Natural killer cell (primary cell): Measurements from ENCODE around the gene RAP1GAP. TPM values are rescaled to one million over a fixed set of nuclear protein-coding genes. Genes with fewer than 3 reads are reported as not detected.

ENCODE experiments used
- ATAC-seq, 3 donors: fragments of 150-1000 bp in 2 of 3; fragments of 200-7000 bp in 1 of 3; cut with Tn5 transposase; 1 replicate in 1 of 3; 2 replicates in 2 of 3; pipeline ENCODE4 v1.10.0; 2021; ENCODE audit warnings: mild to moderate bottlenecking in 2 of 3, moderate library complexity in 2 of 3
- DNase-seq, 2 donors: peaks; one replicate each; pipeline versions ENCODE4 v3.0.0 to v3.0.0-alpha.2; 2013 to 2021; ENCODE audit warnings: mixed read lengths in 1 of 2
- H3K27ac ChIP-seq: one replicate; pipeline ENCODE4 v1.5.1; 2013; ENCODE audit warnings: mild to moderate bottlenecking, low read length
- H3K27me3 ChIP-seq: one replicate; pipeline ENCODE4 v1.6.1; 2013; ENCODE audit warnings: low read length; ENCODE audit not compliant: control insufficient read depth, insufficient read depth
- H3K36me3 ChIP-seq: one replicate; pipeline ENCODE4 v1.6.1; 2013; ENCODE audit warnings: low read length; ENCODE audit not compliant: control insufficient read depth, insufficient read depth
- H3K4me1 ChIP-seq: one replicate; pipeline ENCODE4 v1.6.1; 2013; ENCODE audit warnings: low read length; ENCODE audit not compliant: control insufficient read depth, insufficient read depth
- H3K4me3 ChIP-seq: one replicate; pipeline ENCODE4 v1.5.1; 2013; ENCODE audit warnings: low read length
- H3K9me3 ChIP-seq: one replicate; pipeline ENCODE4 v1.6.1; 2013; ENCODE audit warnings: low read length; ENCODE audit not compliant: control insufficient read depth, insufficient read depth
- H3K27ac Mint-ChIP-seq, 2 donors: one replicate each; pipeline ENCODE4 v1.8.0; 2022; ENCODE audit warnings: mild to moderate bottlenecking in 2 of 2, mixed read lengths in 2 of 2, moderate library complexity in 1 of 2
- H3K27me3 Mint-ChIP-seq, 2 donors: one replicate each; pipeline ENCODE4 v1.8.0; 2022; ENCODE audit warnings: low read depth in 2 of 2, mixed read lengths in 2 of 2
- H3K36me3 Mint-ChIP-seq: one replicate; pipeline ENCODE4 v1.8.0; 2022; ENCODE audit warnings: mixed read lengths
- H3K4me1 Mint-ChIP-seq, 2 donors: one replicate each; pipeline ENCODE4 v1.8.0; 2022; ENCODE audit warnings: mixed read lengths in 2 of 2
- H3K4me3 Mint-ChIP-seq: one replicate; pipeline ENCODE4 v1.8.0; 2022; ENCODE audit warnings: mild to moderate bottlenecking, moderate library complexity, mixed read lengths
- H3K9me3 Mint-ChIP-seq, 2 donors: one replicate each; pipeline ENCODE4 v1.8.0; 2022; ENCODE audit warnings: mixed read lengths in 2 of 2
- CTCF ChIP-seq: fragments of 200-600 bp; IDR thresholded peaks from one replicate; pipeline ENCODE4 v1.8.0; 2022; ENCODE audit warnings: antibody characterized with exemption
- WGBS: methylation state at CpG from one replicate; pipeline ENCODE4 v1.1.7; 2013; ENCODE audit warnings: missing lambda C conversion rate; ENCODE audit not compliant: insufficient coverage; 5-methylcytosine and 5-hydroxymethylcytosine counted together
- intact Hi-C: fragments of 100-400 bp; cut with micrococcal nuclease; formaldehyde crosslinking; loops from one replicate; pipeline ENCODE4 v1.14.2; 2022
- total RNA-seq, 4 donors: library from RNA; stranded (reverse); fragments of 120-200 nt in 1 of 4; gene quantifications; one replicate each; pipeline versions ENCODE4 v1.2.3 to v1.2.4, GENCODE V29; 2013 to 2022

The RAP1GAP gene
- total RNA-seq, 3 donors from 2014 or later (not counting 1 experiment from before 2014, with no cell fraction given): 0.47 to 1.1 TPM; not detected in 1

- Mint-ChIP-seq H3K4me3 (no peak overlapping the region), H3K27me3 (no peaks in the 10 kb centered on the region), H3K9me3 (no peaks in the 10 kb centered on the region), H3K4me1 (no peaks in the 10 kb centered on the region), H3K36me3 (peaks cover 54% of the 10 kb centered on the region), H3K27ac (no peak overlapping the region)
- no peak overlapping the region for H3K27ac ChIP-seq
- no peaks in the 10 kb centered on the region for H3K4me1 ChIP-seq
- ATAC-seq (no peak), DNase-seq (no peak)
- 100% methylated on average over 2 of the region's 6 CpGs for WGBS
- intact Hi-C loops: no loop called here
- H3K27me3 ChIP-seq: no peaks in the 10 kb centered on the region
- no peak for TF ChIP-seq CTCF
- H3K4me3 ChIP-seq: no peak overlapping the region
- H3K36me3 ChIP-seq: peaks cover 70% of the 10 kb centered on the region
- H3K9me3 ChIP-seq: no peaks in the 10 kb centered on the region
Measured at GRCh38 chr1:21689661-21690372, 20.7 kb upstream of the RAP1GAP start.

GRCh38 chr1:21687081-21687529 is 17.9 kb upstream of the RAP1GAP start:
- Mint-ChIP-seq H3K27ac (no peak overlapping the region), H3K36me3 (peaks cover 53% of the 10 kb centered on the region), H3K27me3 (no peaks in the 10 kb centered on the region), H3K4me3 (no peak overlapping the region), H3K9me3 (no peaks in the 10 kb centered on the region), H3K4me1 (no peaks in the 10 kb centered on the region)
- H3K27me3 ChIP-seq: no peaks in the 10 kb centered on the region
- WGBS: 100% methylated on average over 1 of the region's 2 CpGs
- no peak overlapping the region for H3K27ac ChIP-seq
- TF ChIP-seq CTCF: no peak
- H3K9me3 ChIP-seq: no peaks in the 10 kb centered on the region
- intact Hi-C loops: no loop called here
- H3K4me3 ChIP-seq: no peak overlapping the region
- H3K36me3 ChIP-seq: peaks cover 55% of the 10 kb centered on the region
- DNase-seq: no peak
- H3K4me1 ChIP-seq: no peaks in the 10 kb centered on the region
- ATAC-seq: no peak

- Histone ChIP-seq H3K4me1 (no peaks in the 10 kb centered on the region), H3K4me3 (no peak overlapping the region), H3K9me3 (no peaks in the 10 kb centered on the region), H3K27me3 (no peaks in the 10 kb centered on the region), H3K27ac (no peak overlapping the region), H3K36me3 (peaks cover 55% of the 10 kb centered on the region)
- Mint-ChIP-seq H3K27me3 (no peaks in the 10 kb centered on the region), H3K4me1 (no peaks in the 10 kb centered on the region), H3K4me3 (no peak overlapping the region), H3K9me3 (no peaks in the 10 kb centered on the region), H3K36me3 (peaks cover 50% of the 10 kb centered on the region), H3K27ac (no peak overlapping the region)
- no peak for DNase-seq
- intact Hi-C loops: no loop called here
- ATAC-seq: no peak
- no peak for TF ChIP-seq CTCF
- 100% methylated on average over 3 of the region's 4 CpGs for WGBS
Measured at GRCh38 chr1:21685946-21686678, 17.0 kb upstream of the RAP1GAP start.
